ENCODE results near the gene GNPTAB. TPM values are rescaled to one million over a fixed set of nuclear protein-coding genes. Genes with fewer than 3 reads are reported as not detected.
"Not testable (repeated sequence)": the region's sequence is repeated elsewhere in the genome, so short reads cannot be mapped to it uniquely, and the experiment has no call there.

Gene GNPTAB
- total RNA-seq, 1 experiment from 2014 or later = 13.6 TPM

DNA sequence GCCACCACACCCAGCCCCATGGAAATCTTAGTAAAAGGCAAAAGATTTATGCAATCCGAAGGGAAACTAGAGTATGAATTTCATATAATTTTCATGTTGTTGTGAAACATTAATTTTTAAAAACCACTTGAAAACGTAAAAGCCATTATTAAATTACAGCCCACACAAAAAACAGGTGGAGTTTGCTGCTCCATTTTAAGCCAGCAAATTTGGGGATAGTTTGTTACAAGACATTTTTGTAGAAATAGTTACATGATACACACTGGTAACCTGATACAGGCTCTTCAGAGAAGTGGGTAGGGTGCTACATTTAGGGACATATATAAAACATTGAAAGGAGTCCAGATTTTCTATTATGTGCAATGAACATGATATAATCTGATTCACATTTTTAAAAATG is 17.6 kb downstream of the GNPTAB start:
- in situ Hi-C loops (cut with HindIII; ENCODE audit: low sequenced_read_pairs) = no loop called here
- DNase-seq (ENCODE audit: low spot score) = no peak

GRCh38 chr12:101812716-101813115 is 18.0 kb downstream of the GNPTAB start:
- in situ Hi-C loops (cut with HindIII; ENCODE audit: low sequenced_read_pairs); DNase-seq (ENCODE audit: low spot score): not testable (repeated sequence)

- in situ Hi-C loops (cut with HindIII; ENCODE audit: low sequenced_read_pairs); DNase-seq (ENCODE audit: low spot score): not testable (repeated sequence)
Measured at GRCh38 chr12:101811342-101811741, 19.4 kb downstream of the GNPTAB start.

DNA sequence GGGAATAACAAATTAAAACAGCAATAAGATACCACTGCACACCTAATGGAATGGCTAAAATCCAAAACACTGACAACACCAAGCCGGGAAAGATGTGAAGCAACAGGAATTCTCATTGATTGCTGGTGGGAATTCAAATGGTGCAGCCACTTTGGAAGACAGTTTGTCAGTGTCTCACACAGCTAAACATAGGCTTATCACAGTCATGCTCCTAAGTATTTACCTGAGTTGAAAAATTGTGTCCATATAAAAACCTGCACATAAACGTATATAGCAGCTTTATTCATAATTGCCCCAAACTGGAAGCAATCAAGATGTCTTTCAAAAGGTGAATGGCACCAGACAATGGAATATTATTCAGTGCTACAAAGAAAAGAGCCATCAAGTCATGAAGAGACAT is 21.6 kb downstream of the GNPTAB start:
- in situ Hi-C loops (cut with HindIII; ENCODE audit: low sequenced_read_pairs) = no loop called here
- no peak for DNase-seq (ENCODE audit: low spot score)

- in situ Hi-C loops (cut with HindIII; ENCODE audit: low sequenced_read_pairs) = no loop called here
- DNase-seq (ENCODE audit: low spot score) = no peak
Measured at GRCh38 chr12:101806265-101806664, 24.5 kb downstream of the GNPTAB start.

GRCh38 chr12:101804409-101804808 is 26.4 kb downstream of the GNPTAB start:
- no peak for DNase-seq (ENCODE audit: low spot score)
- in situ Hi-C loops (cut with HindIII; ENCODE audit: low sequenced_read_pairs) = no loop called here

GRCh38 chr12:101803978-101804377 is 26.8 kb downstream of the GNPTAB start:
- in situ Hi-C loops (cut with HindIII; ENCODE audit: low sequenced_read_pairs) = no loop called here

GRCh38 chr12:101802486-101802885 is 28.3 kb downstream of the GNPTAB start:
- DNase-seq (ENCODE audit: low spot score) = no peak
- in situ Hi-C loops (cut with HindIII; ENCODE audit: low sequenced_read_pairs) = no loop called here

More at GRCh38 chr12:101803978-101804377, 26.8 kb downstream of the GNPTAB start:
- DNase-seq (ENCODE audit: low spot score) = no peak

- in situ Hi-C loops (cut with HindIII; ENCODE audit: low sequenced_read_pairs) = no loop called here
- no peak for DNase-seq (ENCODE audit: low spot score)
Measured at GRCh38 chr12:101799774-101800173, 31.0 kb downstream of the GNPTAB start.

- no peak for DNase-seq (ENCODE audit: low spot score)
- in situ Hi-C loops (cut with HindIII; ENCODE audit: low sequenced_read_pairs) = no loop called here
Measured at GRCh38 chr12:101795786-101796185, 35.0 kb downstream of the GNPTAB start.

DNA sequence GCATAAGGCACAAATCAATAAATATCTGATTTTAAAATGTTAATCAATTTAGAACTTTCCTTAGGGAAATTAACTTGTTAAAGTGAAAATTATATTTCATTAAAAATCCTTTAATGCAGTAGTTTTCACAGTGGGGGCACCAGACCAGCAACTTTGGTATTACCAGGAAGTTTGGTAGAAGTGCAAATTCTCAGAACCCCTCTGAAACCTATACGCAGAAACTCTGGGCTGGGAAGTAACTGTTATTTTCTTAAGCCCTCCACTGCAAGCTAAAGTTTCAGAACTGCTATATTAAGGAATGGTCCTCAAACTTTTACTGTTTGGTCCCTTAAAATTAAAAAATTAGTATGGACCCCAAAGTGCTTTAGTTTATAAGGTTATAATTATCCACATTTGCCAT is 35.7 kb downstream of the GNPTAB start:
- in situ Hi-C loops (cut with HindIII; ENCODE audit: low sequenced_read_pairs) = no loop called here
- no peak for DNase-seq (ENCODE audit: low spot score)

DNA sequence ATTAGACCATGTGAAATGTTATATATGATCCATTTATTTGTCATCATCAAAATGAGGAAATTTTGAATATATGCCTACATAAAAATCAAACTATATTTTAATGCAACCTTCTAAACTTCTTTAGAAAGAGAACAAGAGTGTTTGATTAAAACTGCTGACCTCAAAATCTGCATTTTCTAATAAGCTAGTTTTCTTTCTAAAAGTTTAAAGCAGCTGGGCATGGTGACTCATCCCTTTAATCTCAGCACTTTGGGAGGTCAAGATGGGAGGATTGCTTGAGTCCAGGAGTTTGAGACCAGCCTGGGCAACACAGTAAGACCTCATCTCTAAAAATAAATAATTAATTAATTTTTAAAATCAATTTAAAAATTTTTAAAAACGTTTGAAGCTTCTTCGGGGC is 36.2 kb downstream of the GNPTAB start:
- DNase-seq (ENCODE audit: low spot score) = no peak
- in situ Hi-C loops (cut with HindIII; ENCODE audit: low sequenced_read_pairs) = no loop called here

DNA sequence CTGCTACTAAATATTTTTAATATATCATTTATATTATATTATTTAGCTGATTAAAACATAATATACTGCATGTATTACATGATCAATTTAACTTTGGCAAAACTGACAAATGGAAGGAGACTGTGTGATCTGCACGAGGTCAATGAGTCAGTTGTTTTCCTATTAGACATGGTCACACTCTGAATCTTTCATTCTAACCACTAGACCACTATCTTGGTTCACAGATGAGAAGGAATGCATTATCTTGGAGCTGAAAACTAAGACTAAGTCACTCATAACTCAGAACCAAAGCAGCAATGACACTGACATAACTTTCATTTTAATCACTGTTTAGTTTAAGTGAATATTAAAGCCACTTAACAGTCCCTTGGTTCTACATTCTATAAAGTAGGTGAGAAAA is 37.4 kb downstream of the GNPTAB start:
- in situ Hi-C loops (cut with HindIII; ENCODE audit: low sequenced_read_pairs) = no loop called here
- DNase-seq (ENCODE audit: low spot score) = no peak

- DNase-seq (ENCODE audit: low spot score) = peak; percentile 36
- in situ Hi-C loops (cut with HindIII; ENCODE audit: low sequenced_read_pairs) = no loop called here
Measured at GRCh38 chr12:101792046-101792931, 38.5 kb downstream of the GNPTAB start.

DNA sequence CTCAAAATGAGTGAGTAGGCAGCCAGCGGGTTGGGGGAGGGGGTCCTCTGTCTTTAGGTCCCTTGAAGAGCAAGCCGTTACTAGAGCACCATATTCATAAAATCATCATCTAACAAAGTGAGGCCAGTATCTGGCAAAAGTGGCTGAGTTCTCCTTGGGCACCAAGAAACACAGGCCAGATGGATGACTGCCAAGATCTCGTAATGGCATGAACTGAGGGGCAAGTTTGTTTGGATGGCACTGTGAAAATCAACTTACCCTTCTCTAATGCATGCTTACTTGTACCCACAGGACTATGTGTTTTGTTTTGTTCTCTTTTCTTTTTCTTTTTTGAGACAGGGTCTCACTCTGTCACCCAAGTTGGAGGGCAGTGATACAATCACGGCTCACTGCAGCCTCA is 41.6 kb downstream of the GNPTAB start:
- DNase-seq (ENCODE audit: low spot score) = peak; percentile 29
- in situ Hi-C loops (cut with HindIII; ENCODE audit: low sequenced_read_pairs) = no loop called here

DNA sequence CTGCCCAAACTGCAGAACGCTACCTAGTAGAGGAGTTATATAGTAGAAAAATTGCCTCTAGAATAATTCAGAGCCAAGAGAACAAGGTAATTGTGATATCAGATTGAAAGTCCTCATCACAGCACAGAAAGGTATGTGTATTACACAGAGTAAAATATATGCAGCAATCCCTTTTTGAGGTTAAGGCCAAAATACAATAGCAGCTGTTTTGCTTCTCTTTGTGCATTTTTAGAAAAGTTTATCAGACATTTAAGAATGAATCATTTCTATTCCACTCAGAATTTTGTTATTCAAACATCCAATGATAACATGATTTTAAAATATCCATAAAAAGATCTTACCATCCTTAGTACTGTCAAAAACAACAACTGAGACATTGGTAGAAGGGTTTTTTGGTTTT is 45.1 kb downstream of the GNPTAB start:
- in situ Hi-C loops (cut with HindIII; ENCODE audit: low sequenced_read_pairs) = no loop called here
- DNase-seq (ENCODE audit: low spot score) = no peak

DNA sequence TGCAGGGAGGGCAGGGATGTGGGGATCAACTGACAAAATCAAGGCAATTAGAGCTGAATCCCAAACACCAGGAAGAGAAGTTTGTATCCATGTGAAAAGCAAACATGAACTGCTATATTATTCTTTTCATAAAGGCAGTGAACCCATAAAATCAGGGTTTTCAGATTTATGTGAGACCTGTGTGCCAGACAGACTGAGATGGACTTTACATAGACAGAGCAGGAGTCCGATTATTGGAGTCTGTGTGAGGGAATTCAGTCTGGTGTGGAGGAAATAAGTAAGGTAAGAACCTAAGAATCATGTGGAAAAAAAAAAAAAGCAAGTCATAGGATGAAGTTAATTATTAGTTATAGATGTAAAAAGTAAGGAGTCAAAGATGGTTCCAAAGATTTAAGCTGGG is 46.4 kb downstream of the GNPTAB start:
- DNase-seq (ENCODE audit: low spot score) = no peak
- in situ Hi-C loops (cut with HindIII; ENCODE audit: low sequenced_read_pairs) = no loop called here

DNA sequence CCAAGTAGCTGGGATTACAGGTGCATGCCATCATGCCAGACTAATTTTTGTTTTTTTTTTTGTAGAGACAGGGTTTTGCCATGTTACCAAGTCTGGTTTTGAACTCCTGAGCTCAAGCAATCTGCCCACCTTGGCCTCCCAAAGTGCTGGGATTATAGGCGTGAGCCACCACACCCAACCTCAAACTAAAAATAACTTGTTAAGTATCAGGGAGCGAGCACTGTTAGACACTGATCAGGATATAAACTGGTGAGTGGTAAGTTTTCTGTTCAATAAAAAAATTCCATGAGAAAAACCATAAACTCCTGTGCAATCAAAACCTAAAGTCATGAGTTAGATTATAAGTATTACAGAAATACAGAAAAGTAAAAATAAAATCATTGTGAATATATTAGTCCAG is 46.9 kb downstream of the GNPTAB start:
- in situ Hi-C loops (cut with HindIII; ENCODE audit: low sequenced_read_pairs) = no loop called here

GRCh38 chr12:101783150-101783549 is 47.6 kb downstream of the GNPTAB start:
- in situ Hi-C loops (cut with HindIII; ENCODE audit: low sequenced_read_pairs) = no loop called here
- DNase-seq (ENCODE audit: low spot score) = no peak

More for the DNA sequence above, 46.9 kb downstream of the GNPTAB start:
- DNase-seq (ENCODE audit: low spot score) = no peak

DNA sequence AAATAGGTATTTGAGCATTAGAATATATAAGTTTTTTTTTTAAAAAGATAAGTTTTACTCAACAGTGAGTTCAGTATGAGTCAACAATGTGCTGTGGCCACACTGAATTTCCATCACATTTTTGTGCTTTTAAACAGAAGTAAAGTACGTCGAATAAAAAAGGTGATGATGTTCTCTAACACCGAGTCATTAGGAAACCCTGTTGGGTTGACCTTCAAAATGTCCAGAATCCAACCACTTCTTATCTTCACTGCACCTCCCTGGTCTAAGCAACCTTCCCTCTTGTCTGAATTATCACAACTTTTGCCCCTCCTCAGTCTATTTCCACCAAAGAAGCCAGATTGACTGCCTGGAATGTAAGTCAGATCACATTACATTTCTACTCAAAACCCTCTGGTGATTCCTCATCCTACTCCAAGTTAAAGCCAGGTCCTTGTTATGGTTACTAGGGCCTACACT is 48.5 kb downstream of the GNPTAB start:
- in situ Hi-C loops (cut with HindIII; ENCODE audit: low sequenced_read_pairs) = no loop called here

DNA sequence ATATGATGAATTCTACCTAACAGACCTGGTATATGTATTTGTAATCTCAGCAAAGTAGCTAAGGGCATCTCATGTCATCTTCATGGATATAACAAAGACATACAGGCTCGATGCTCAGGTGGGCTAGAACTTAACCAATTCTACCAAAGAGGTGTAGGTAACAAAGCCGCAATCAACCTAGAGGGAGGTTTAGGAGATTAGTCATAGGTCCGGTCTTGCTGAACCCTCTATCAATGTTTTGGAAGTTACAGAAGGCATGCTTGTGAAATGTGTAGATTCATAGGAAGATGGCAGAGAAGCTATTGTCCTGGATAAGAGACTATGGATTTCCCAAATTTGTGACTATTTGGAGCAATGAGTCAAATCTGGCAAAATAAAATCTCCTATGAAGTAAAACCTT is 48.9 kb downstream of the GNPTAB start:
- in situ Hi-C loops (cut with HindIII; ENCODE audit: low sequenced_read_pairs) = no loop called here
- DNase-seq (ENCODE audit: low spot score) = no peak

More for the DNA sequence above, 48.5 kb downstream of the GNPTAB start:
- no peak for DNase-seq (ENCODE audit: low spot score)

All from G401 (cell line).